HepG2 (cell line): ENCODE results near the gene STXBP2. TPM values are rescaled to one million over a fixed set of nuclear protein-coding genes. Genes with fewer than 3 reads are reported as not detected.
A peak's percentile ranks its signal among the peaks of the same experiment; 100 is the strongest.

Source experiments
- AGO1 ChIP-seq: fragments of 200-400 bp; formaldehyde crosslinking; IDR thresholded peaks from 2 replicates; pipeline ENCODE4 v1.6.1; 2017; ENCODE audit warnings: mild to moderate bottlenecking, low read depth, low read length, moderate library complexity; ENCODE audit not compliant: poor library complexity, severe bottlenecking
- ATF1 ChIP-seq: IDR thresholded peaks from 2 replicates; pipeline ENCODE4 v1.6.1; 2016; ENCODE audit warnings: mild to moderate bottlenecking, control low read depth
- FOXP1 ChIP-seq, 2 experiments: fragments of 450-650 bp in 1 of 2; IDR thresholded peaks; 2 replicates each; pipeline ENCODE4 v1.6.1; 2017 to 2018; ENCODE audit warnings: antibody characterized with exemption in 1 of 2
- HNRNPL ChIP-seq: fragments of 200-400 bp; formaldehyde crosslinking; IDR thresholded peaks from 2 replicates; pipeline ENCODE4 v1.6.1; 2017; ENCODE audit warnings: mild to moderate bottlenecking, low read depth, low read length
- HOXA3 ChIP-seq: sonication (generic); formaldehyde crosslinking; IDR thresholded peaks from 2 replicates; pipeline ENCODE4 v1.5.0; 2020; ENCODE audit warnings: missing genetic modification reagents
- LBX2 ChIP-seq: sonication (generic); formaldehyde crosslinking; IDR thresholded peaks from 2 replicates; pipeline ENCODE4 v1.5.0; 2020; ENCODE audit warnings: missing genetic modification reagents, mild to moderate bottlenecking, borderline replicate concordance
- MAF1 ChIP-seq: sonication (generic); formaldehyde crosslinking; IDR thresholded peaks from 2 replicates; pipeline ENCODE4 v1.5.0; 2020; ENCODE audit warnings: missing genetic modification reagents, borderline replicate concordance
- NFKB2 ChIP-seq: sonication (generic); formaldehyde crosslinking; IDR thresholded peaks from 2 replicates; pipeline ENCODE4 v1.4.0; 2020; ENCODE audit warnings: missing genetic modification reagents, borderline replicate concordance
- NR3C1 ChIP-seq: sonication (generic); formaldehyde crosslinking; IDR thresholded peaks from 2 replicates; pipeline ENCODE4 v1.4.0; 2020; ENCODE audit warnings: missing genetic modification reagents
- PLRG1 ChIP-seq: fragments of 450-650 bp; conservative IDR thresholded peaks from 2 replicates; pipeline ENCODE4 v1.6.1; 2016
- RAD51 ChIP-seq: fragments of 450-650 bp; IDR thresholded peaks from 2 replicates; pipeline ENCODE4 v1.6.1; 2016; ENCODE audit warnings: borderline replicate concordance
- RNF2 ChIP-seq: fragments of 450-650 bp; conservative IDR thresholded peaks from 2 replicates; pipeline ENCODE4 v1.6.1; 2016; ENCODE audit warnings: low read depth
- SAP130 ChIP-seq: IDR thresholded peaks from 2 replicates; pipeline ENCODE4 v1.6.1; 2016; ENCODE audit warnings: low read depth
- SMARCE1 ChIP-seq: fragments of 450-650 bp; IDR thresholded peaks from 2 replicates; pipeline ENCODE4 v1.6.1; 2017; ENCODE audit warnings: borderline replicate concordance
- SYNCRIP ChIP-seq: fragments of 200-400 bp; formaldehyde crosslinking; IDR thresholded peaks from 2 replicates; pipeline ENCODE4 v1.6.1; 2018; ENCODE audit warnings: mild to moderate bottlenecking, low read depth, low read length; ENCODE audit not compliant: insufficient read depth
- TARDBP ChIP-seq: sonication (generic); formaldehyde crosslinking; IDR thresholded peaks from 2 replicates; pipeline ENCODE4 v1.8.0; 2022; ENCODE audit warnings: mild to moderate bottlenecking, missing genetic modification reagents
- ZFP37 ChIP-seq: sonication (generic); formaldehyde crosslinking; IDR thresholded peaks from 2 replicates; pipeline ENCODE4 v1.4.0; 2020; ENCODE audit warnings: missing genetic modification reagents, borderline replicate concordance
- ZNF530 ChIP-seq: sonication (generic); formaldehyde crosslinking; IDR thresholded peaks from 2 replicates; pipeline ENCODE4 v1.5.0; 2020; ENCODE audit warnings: low read depth, mild to moderate bottlenecking, missing genetic modification reagents
- ZNF747 ChIP-seq: sonication (generic); formaldehyde crosslinking; IDR thresholded peaks from 2 replicates; pipeline ENCODE4 v1.8.1; 2023; ENCODE audit warnings: missing genetic modification reagents, mild to moderate bottlenecking, borderline replicate concordance
- ZNF761 ChIP-seq: sonication (generic); formaldehyde crosslinking; conservative IDR thresholded peaks from 2 replicates; pipeline ENCODE4 v1.4.0; 2020; ENCODE audit warnings: mild to moderate bottlenecking, missing genetic modification reagents
- ZNF839 ChIP-seq: sonication (generic); formaldehyde crosslinking; IDR thresholded peaks from 2 replicates; pipeline ENCODE4 v1.4.0; 2020; ENCODE audit warnings: missing genetic modification reagents, mild to moderate bottlenecking, borderline replicate concordance
- polyA plus RNA-seq, 8 experiments: library from polyadenylated mRNA; depleted of rRNA in 3 of 8; stranded (reverse) in 7 of 8; unstranded in 1 of 8; fragments of >200 nt; fragmentation: Illumina TruSeq in 4 of 8; extraction: Trizol in 4 of 8; gene quantifications; 2 replicates each; pipeline versions ENCODE4 v1.2.1 to v1.2.3, GENCODE V29; 2011 to 2016; ENCODE audit warnings: low read depth in 4 of 8, missing spikeins in 1 of 8, mixed read lengths in 1 of 8; ENCODE audit not compliant: insufficient read depth in 1 of 8
- total RNA-seq, 5 experiments: library from RNA; depleted of rRNA; stranded (reverse); fragments of >200 nt; fragmentation: Illumina TruSeq; extraction: Trizol; gene quantifications; 2 replicates each; pipeline ENCODE4 v1.2.3, GENCODE V29; 2016; ENCODE audit warnings: low read depth in 1 of 5
- TF ChIP-seq, protein P1 (sequence below): sonication (generic); formaldehyde crosslinking; IDR thresholded peaks from one replicate; pipeline ENCODE4 v1.5.1; 2020; ENCODE audit warnings: mild to moderate bottlenecking, missing genetic modification reagents; ENCODE audit errors: not compliant biosample characterization
- TF ChIP-seq, protein P2 (sequence below): sonication (generic); formaldehyde crosslinking; IDR thresholded peaks from 2 replicates; pipeline ENCODE4 v1.5.0; 2020; ENCODE audit warnings: missing genetic modification reagents

STXBP2 gene
- total and polyA plus RNA-seq, 2 of the 13 experiments (the other 11 are each of a cell fraction or from before 2014, with no cell fraction given): 22.8 to 40.1 TPM

- TF ChIP-seq, protein P1, sequence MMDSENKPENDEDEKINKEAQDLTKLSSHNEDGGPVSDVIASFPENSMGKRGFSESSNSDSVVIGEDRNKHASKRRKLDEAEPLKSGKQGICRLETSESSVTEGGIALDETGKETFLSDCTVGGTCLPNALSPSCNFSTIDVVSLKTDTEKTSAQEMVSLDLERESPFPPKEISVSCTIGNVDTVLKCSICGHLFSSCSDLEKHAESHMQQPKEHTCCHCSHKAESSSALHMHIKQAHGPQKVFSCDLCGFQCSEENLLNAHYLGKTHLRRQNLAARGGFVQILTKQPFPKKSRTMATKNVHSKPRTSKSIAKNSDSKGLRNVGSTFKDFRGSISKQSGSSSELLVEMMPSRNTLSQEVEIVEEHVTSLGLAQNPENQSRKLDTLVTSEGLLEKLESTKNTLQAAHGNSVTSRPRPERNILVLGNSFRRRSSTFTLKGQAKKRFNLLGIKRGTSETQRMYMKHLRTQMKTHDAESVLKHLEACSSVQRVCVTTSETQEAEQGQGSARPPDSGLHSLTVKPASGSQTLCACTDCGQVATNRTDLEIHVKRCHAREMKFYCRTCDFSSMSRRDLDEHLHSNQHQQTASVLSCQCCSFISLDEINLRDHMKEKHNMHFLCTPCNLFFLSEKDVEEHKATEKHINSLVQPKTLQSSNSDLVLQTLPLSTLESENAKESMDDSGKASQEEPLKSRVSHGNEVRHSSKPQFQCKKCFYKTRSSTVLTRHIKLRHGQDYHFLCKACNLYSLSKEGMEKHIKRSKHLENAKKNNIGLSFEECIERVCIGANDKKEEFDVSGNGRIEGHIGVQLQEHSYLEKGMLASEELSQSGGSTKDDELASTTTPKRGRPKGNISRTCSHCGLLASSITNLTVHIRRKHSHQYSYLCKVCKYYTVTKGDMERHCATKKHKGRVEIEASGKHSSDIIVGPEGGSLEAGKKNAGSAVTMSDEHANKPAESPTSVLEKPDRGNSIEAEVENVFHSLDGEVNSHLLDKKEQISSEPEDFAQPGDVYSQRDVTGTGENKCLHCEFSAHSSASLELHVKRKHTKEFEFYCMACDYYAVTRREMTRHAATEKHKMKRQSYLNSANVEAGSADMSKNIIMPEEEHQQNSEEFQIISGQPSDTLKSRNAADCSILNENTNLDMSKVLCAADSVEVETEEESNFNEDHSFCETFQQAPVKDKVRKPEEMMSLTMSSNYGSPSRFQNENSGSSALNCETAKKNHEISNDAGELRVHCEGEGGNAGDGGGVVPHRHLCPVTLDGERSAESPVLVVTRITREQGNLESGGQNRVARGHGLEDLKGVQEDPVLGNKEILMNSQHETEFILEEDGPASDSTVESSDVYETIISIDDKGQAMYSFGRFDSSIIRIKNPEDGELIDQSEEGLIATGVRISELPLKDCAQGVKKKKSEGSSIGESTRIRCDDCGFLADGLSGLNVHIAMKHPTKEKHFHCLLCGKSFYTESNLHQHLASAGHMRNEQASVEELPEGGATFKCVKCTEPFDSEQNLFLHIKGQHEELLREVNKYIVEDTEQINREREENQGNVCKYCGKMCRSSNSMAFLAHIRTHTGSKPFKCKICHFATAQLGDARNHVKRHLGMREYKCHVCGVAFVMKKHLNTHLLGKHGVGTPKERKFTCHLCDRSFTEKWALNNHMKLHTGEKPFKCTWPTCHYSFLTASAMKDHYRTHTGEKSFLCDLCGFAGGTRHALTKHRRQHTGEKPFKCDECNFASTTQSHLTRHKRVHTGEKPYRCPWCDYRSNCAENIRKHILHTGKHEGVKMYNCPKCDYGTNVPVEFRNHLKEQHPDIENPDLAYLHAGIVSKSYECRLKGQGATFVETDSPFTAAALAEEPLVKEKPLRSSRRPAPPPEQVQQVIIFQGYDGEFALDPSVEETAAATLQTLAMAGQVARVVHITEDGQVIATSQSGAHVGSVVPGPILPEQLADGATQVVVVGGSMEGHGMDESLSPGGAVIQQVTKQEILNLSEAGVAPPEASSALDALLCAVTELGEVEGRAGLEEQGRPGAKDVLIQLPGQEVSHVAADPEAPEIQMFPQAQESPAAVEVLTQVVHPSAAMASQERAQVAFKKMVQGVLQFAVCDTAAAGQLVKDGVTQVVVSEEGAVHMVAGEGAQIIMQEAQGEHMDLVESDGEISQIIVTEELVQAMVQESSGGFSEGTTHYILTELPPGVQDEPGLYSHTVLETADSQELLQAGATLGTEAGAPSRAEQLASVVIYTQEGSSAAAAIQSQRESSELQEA (CRISPR knock-in tag): no peak
- TF ChIP-seq ZNF747 (CRISPR knock-in tag): no peak
- TF ChIP-seq RNF2: no peak
- no peak for TF ChIP-seq ZNF839 (CRISPR knock-in tag)
- peak; percentile 94 for TF ChIP-seq HOXA3 (CRISPR knock-in tag)
- TF ChIP-seq ZNF761 (CRISPR knock-in tag): no peak
- no peak for TF ChIP-seq SMARCE1
- TF ChIP-seq SYNCRIP: no peak
- peak; percentile 33; the same call in 1 of the 2 replicates for TF ChIP-seq FOXP1 (IDR thresholded peaks at IDR 0.05)
- TF ChIP-seq FOXP1 (CRISPR knock-in tag; IDR thresholded peaks at IDR 0.05): no peak
- TF ChIP-seq RAD51: no peak
- TF ChIP-seq PLRG1: no peak
- peak; percentile 54; the same call in 1 of the 2 replicates for TF ChIP-seq NFKB2 (CRISPR knock-in tag)
- TF ChIP-seq, protein P2, sequence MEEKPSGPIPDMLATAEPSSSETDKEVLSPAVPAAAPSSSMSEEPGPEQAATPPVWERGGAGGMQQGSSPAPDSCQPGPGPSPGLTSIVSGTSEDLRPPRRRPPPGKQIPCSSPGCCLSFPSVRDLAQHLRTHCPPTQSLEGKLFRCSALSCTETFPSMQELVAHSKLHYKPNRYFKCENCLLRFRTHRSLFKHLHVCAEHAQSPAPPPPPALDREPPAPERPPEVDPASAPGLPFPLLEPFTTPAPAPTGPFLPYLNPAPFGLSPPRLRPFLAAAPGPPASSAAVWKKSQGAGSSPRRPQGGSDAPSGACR (CRISPR knock-in tag): no peak
- peak; percentile 96 for TF ChIP-seq SAP130 (CRISPR knock-in tag)
- no peak for TF ChIP-seq MAF1 (CRISPR knock-in tag)
- no peak for TF ChIP-seq NR3C1 (CRISPR knock-in tag)
- no peak for TF ChIP-seq AGO1
- TF ChIP-seq TARDBP (CRISPR knock-in tag): no peak; the same call in 1 of the 2 replicates
- TF ChIP-seq LBX2 (CRISPR knock-in tag): no peak
- TF ChIP-seq ZFP37 (CRISPR knock-in tag): no peak
- TF ChIP-seq ZNF530 (CRISPR knock-in tag): no peak
- no peak for TF ChIP-seq HNRNPL
- peak; percentile 100 for TF ChIP-seq ATF1 (CRISPR knock-in tag)
Measured at GRCh38 chr19:7629347-7630054, 7.4 kb upstream of the STXBP2 start, which contains the start of the genes PET100 and XAB2 (continued).
